HG02763 (cell line): Measurements from ENCODE around the gene PTGFRN.

Source experiments
- ATAC-seq: cut with Tn5 transposase; IDR thresholded peaks from one replicate; pipeline ENCODE4 v1.9.1; 2021; ENCODE audit warnings: mild to moderate bottlenecking, moderate library complexity; ENCODE audit not compliant: unreplicated experiment

Gene PTGFRN

DNA sequence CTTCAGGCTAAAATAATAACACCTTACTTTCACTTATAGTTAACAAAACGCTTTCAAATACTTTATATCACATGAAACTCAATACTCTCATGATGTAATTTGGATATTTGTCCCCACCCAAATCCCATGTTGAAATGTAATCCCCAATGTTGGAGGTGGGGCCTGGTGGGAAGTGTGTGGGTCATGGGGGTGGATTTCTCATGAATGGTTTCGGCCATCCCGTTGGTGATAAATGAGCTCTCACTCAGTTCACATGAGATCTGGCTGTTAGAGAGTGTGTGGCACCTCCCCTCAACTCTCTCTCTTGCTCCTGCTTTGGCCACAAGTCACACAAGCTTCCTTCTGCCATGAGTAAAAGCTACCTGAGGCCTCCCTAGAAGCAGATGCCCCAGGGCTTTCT lies 22.5 kb upstream of the PTGFRN start:
- ATAC-seq, result no peak

DNA sequence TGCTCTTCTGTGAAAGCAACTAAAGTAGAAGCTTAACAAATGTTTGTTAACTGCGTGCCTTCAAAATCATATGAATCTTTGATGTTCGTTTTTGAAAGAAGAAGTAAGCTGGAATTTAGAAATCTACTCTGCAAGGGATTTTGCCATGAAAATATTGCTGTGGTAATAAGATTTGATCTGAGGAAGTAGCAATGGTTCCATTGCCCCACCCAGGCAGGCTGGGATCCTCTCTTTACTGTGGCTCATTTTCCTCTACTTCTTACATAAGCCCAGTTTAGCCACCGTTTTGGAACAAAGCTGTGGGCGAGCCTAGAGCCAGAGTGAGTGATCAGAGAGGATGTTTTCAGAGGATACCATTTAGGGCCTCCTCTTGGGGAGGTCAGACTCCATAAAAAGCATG lies 20.3 kb upstream of the PTGFRN start:
- ATAC-seq, result no peak

DNA sequence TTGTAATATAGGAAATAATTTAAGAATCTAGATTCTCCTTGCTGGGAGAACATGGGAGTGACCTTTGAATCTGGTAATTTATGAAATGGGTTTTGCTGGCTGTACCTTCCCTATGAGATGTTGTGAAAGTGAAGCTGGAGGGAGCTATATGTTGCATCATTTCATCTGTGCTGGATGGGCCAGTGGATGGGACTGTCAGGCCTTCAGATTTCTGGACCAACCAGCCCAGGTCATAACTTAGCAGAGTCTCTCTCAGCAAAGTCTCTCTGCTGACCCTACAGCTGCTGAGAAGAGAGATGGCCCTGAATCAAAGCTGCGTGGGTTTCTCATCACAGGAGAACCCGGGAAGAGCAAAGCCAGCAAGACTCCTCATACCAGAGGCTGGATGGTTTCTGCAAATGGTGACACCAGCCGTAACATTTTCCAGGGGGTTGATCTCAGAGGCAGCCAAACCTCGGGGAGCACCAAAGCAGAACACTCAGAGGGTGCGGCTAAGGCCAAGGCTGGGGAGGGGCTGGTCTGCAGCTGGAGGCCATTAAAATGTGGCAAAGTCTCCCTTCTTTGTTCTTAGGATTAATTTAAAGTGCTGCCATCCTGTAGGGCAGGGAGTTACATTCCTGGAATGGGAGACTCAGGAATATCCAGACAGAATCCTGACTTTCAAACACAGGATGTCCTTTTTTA lies 18.2 kb upstream of the PTGFRN start:
- no peak for ATAC-seq

DNA sequence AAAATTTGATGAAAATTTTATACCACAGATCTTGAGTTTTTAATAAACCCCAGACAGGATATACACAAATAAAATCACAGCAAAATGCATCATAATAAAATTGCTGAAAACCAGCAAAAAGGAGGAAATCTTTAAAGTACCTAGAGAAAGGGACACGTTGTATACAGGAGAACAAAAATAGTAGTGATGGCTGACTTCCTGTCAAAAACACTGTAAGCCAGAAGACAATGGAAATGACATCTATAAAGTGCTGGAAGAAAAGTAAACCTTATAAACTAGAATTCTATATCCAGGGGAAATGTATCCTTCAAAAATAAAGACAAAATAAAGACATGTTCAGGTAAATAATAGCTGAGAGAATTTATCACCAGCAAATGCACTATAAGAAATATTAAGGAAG lies 14.6 kb upstream of the PTGFRN start:
- no peak for ATAC-seq

DNA sequence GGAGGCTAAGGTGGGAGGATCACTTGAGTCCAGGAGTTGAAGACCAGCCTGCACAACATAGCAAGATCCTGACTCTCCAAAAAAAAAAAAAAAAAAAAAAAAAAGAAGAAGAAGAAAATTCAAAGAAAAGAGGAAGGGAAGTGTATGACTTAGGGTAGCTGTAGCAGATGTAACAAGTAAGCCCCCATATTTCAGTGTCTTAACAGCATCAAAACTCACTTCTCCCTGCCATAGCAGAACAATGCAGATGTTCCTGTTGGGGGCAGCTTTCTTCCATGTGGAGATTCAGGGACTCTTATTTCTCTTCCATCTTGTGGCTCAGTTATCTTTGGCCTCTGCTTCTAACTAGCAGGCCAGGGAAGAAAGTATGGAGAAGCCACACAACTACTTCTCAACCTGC lies 10.2 kb upstream of the PTGFRN start:
- no peak for ATAC-seq

DNA sequence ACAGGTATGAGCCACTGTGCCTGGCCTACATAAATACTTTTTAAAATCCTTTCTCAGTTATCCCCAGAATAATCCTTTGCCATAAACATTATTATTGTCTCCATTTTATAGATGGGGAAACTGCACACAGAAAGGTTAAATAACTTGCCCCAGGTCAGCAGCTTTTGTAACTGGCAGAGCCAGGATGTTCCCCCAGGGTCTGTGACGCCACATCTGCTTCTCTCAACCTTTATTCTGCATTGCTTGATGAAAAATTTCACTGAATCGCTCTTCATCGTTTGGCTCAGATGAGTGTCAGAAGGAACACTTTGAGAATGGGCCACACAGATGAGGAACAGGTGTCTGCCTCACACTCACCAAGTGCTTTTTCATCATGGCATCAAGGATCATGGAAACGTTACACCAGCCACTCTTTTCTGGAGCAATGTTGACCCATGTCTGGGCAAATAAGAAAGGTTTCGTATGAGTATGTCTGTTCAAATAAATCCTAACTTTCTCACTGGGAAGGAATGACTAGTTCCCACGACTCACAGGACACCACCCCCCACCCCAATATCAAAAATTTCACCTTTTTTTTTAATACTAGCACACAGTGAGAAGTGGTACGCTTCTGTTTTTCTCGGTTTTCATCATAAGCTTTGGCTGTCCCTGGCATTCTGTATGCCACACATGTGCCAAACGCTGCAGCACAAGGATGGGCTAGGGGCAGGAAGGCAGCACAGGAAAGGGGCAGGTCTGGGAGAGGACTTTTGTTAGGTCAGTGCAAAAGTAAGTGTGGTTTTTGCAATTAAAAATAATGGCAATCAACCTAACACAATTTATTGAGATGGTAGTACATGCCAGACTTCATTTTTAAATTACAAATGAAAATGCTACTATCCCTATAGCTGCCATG lies 9.0 kb upstream of the PTGFRN start:
- ATAC-seq, result no peak

DNA sequence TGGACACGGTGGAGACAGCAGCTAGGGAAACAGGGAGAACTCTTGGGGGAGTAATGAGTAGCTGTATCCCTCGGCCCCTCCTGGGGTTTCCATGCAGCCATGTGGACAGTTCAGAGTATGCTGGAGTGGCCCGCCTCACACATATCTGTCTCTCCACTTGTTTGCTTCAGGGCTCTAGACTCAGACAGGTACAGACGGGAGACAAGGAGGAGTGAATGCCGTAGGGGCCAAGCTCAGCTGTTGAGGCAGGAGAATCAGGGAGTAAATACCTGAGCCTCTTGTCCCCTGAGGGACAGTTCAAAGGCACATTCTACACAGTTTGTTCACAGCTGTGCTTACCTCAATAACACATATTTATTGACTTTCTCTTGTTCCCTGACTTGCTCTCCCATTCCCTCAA lies 7.7 kb upstream of the PTGFRN start:
- no peak for ATAC-seq

DNA sequence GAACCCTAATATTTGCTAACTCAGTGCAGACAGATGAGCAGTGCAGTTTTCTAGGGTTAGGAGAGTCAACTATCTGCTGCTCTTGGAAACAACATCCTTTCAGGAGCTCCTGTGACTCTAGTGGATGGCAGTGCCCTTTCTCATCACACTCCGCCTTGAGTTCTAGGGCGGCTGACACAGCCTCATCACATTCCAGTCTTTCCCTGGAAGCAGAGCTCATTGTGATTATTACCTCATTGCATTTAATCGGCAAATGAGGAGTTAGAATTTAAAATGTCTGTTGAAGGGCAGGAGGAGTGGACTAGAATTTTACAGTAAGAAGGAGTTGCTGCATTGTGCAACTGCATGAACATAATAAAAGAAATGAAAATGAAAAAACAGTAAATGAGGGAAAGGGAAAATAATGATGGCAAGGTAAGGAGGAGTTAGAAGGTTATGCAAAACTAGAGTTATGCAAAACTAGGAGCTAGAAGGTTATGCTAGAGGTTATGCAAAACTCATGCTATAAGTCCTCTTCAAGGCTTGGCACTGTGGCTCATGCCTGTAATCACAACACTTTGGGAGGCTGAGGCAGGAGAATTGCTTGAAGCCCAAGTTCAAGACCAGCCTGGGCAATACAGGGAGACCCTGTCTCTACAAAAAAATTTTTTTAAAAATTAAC lies 6.9 kb upstream of the PTGFRN start:
- ATAC-seq, result no peak

DNA sequence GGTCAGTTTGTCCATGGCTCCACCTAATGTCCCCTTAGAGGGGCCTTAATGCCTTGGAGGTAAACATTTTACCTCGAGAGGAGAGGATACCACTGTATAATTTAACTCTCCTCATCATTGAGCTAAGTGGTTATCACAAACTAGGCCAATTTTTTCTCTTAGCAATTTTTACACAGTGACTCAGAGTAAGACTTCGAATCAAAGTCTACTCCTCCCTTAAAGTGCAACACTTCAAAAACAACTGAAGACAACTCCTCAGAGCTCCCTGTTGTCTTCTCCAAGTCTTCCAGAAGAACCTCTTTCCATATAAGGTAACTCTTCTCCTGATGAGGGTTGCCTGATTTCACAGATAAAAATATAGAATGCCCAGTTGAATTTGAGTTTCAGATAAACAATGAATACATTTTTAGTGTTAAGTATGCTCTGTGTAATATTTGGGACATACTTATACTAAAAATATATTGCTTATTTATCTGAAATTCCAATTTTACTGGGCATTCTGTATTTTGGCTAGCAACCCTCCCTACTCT lies 4.9 kb upstream of the PTGFRN start:
- ATAC-seq, result no peak

DNA sequence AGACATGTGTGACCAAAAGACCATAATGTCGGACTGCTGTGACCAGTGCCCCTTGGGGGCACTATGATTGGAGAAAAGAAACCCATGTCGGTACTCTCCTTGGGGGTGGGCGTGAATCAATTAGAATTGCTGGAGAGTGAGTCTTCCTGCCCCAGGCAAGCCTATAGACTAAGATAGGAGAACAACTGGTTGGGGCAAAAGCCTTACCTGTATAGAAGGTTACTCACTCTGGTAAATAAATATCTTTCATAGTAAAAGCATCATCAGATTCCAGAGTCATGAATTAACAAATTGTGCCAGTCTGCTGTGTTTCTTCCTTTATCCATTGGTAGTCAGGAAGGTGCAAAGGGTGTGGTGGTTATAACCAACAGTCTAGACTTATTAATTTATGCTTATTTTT lies 2.9 kb upstream of the PTGFRN start:
- ATAC-seq, result no peak

DNA sequence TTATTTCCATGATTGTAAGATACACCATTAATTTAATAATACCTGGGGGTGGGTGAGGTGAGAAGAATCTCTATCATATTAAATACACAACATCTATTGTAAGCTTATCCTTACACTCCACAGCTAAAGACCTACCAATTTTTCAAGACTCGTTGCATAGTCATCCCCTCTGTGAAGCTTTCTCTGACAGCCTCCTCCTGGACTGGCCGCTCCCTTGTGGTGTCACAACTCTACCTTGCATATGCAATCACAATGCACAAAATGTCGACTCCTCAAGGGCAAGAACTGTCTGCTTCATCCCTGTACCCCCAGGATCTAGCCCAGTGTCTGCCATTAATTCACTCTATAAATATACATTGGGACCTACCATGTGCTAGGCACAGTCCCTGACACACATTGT lies 2.4 kb upstream of the PTGFRN start:
- ATAC-seq, result no peak

DNA sequence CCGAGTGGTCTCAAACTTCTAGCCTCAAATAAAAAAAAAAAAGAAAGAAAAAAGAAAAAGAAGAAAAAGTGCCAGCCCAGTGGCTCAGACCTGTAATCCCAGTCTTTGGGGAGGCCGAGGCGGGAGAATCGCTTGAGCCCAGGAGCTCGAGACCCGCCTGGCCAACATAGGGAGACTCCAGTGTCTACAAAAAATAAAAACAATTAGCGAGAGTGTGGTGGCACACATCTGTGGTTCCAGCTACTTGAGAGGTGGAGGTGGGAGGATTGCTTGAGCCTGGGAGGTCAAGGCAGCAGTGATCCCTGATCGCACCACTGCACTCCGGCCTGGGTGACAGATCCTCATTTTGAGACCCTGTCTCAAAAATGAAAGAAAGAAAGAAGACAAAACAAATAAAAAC lies 1.4 kb upstream of the PTGFRN start:
- no peak for ATAC-seq

DNA sequence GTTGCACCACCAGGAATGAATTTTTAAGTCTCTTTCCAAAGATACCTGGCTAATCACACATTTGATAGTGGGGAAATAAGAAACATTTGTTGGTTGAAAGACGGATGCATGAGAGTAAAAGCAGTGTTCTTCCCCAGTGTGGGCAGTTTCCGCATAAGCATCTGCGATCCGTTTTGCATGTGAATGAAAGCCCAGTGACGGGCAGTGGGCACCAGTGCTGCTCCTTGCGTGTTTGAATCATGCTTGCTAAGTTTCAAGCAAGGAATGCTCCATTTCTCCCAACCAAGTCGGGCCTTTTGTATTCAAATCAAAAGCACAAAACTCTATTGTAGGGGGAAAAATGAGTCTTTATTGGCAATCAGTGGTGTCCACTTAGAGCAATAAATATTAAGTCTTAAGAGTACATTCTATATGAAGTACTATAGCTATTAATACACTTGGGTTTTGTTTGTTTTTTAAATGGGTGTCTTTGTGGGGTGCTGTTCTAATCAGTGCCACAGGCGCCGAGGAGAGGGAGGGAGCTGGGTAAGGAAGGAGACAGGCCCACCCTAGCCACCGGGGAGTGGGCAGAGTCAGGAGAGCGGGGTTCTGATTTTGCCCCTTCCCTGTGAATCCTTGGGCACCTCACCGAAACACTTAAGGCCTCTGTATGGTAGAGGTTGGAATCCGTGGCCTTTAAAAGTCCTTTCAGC lies 750 bp upstream of the PTGFRN start:
- no peak for ATAC-seq

DNA sequence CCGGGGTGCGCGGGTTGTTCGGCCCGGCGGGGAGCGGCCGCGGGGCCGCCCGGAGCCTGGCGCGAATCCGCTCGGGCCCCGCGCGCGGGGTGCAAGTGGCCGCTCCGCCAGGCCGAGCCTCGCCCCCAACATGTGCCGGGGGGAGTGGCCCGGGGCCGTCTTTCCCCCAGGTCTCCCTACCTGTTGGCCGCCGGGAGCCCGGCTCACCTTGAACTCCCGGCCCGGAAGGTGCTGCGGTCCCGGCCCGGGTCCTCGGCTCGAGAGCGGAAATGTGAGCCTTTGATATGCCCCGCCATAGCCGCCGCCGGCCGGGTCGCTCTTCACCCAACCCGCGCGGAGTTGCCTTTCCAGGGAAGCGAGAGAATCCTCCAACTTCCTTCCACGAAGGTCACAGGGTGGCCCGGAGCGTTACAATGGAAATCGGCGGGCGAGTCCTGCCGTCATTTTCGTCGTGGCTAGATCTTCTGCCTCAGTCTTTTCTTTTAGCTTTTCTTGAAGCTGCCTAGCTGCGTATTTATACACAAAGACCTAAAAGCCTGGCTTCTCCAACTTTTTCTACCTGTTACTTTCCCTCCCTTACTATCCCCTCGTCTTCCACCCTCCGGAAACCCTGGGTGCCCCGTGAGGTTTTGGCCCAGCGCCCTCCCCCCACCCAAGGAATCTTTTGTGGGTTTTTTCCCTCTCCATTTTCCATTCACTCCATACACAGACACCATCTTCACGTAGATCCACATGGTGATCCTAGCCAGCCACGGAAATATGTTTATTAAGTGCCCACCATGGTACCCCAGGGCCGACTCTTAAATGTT lies 867 bp downstream of the PTGFRN start:
- no peak for ATAC-seq

DNA sequence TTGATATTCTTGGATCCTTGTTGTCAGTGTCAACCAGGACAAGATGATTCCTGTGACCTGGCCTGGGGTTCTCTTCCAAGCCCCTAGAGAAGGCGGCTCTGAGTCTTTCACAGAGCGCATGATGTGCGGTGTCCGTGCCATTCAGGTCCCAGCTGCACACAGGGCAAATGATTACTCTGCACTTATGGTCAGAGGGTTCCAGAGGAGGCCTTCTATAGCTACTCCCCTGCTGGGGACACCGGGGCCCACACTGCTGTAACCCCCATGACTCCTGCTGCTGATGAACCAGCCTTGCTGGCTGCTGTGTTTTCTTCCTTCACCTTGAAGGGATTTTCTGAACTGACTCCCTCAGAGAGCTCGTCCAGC lies 1.5 kb downstream of the PTGFRN start:
- ATAC-seq, result no peak

DNA sequence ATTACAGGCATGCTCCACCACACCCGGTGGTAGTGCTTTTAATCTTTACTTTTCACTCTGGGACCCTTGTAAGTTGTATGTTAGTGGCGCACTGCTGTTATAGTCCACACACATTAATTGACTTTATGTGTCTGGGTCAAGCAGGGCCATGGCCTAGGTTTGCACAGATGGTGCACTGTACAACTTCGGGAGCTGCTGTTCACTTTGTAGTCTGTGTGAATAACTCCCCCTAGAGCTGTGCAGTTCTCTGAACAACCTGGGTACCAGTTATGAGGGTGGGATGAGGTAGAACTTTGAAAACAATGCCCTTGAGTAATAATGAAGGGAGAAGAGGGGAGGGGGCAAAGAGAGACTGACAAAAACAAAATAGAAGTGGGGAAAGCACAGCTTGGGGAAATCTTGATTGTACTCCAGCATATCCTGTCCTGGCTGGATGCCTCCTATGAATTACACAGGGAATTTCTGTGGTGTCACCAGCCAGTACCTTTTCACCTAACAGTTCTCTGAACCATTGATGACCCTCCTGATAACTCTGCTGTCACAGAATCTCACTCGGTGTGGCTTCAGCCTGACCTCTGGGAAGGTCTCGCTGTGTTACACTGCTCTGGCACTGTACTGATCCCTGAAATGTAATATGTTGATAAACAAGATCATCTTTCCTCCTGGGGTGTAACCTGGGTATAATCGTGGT lies 2.2 kb downstream of the PTGFRN start:
- no peak for ATAC-seq

DNA sequence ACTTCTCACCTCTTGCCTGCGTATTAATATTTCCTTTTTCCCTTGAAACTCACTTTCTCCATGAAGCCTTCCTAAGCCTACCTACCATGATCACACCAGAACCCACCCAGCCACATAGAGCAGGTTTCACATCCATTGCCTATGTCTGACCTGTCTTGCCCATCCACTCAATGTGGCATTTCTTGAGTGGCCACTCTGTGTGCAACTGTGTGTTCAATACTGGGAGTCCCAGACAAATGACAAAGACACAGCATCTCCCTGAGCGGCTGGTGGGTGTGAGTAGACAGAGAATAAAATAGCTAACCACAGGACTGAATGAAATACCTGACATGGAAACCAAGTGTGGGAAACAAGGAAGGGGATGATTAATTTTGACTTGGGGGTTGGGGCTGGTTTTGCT lies 3.1 kb downstream of the PTGFRN start:
- no peak for ATAC-seq

DNA sequence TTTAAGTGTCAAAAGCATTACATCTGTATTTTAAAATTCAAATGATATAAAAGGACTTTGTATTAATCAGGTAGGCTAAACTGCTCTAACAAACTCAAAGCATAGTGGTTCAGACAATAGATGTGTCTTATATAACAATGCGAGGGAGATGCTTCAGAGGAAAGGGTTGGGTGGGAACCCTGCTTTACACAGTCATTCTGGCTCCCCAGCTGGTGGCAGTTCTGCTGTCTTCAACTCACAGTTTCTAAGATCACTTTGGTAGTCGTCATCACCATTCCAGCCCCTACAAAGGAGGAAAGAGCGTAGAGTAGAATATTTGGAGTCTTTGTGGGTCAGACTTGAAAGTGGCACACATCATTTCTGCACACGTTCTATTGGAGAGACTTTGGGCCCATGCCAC lies 4.2 kb downstream of the PTGFRN start:
- no peak for ATAC-seq

DNA sequence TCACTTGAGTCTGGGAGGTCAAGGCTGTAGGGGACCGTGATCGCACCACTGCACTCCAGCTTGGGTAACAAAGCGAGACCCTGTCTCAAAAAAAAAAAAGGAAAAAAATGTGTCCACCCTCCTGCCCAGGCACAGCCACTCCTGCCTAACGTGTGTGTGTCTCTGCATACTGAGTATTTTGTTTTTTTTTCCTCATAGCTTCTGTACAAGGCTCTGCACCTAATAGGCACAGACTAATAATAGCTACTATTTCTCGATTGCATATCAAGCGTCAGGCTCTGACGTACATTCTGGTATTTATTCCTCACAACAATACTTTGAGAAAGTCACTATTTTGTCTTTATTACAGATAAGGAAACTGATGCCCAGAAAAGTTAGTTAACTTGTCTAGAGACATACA lies 5.0 kb downstream of the PTGFRN start:
- ATAC-seq, result no peak
